HepG2 (cell line): ENCODE measurements around the gene CDK17. TPM values are rescaled to one million over a fixed set of nuclear protein-coding genes. Genes with fewer than 3 reads are reported as not detected.

Experiments
- CHD4 ChIP-seq: fragments of 200-600 bp; sonication (generic); IDR thresholded peaks from 2 replicates; pipeline ENCODE4 v1.7.0; 2017; ENCODE audit warnings: mild to moderate bottlenecking, low read length, borderline replicate concordance
- EED ChIP-seq: sonication (generic); formaldehyde crosslinking; IDR thresholded peaks from 2 replicates; pipeline ENCODE4 v1.5.0; 2020; ENCODE audit warnings: mild to moderate bottlenecking, missing genetic modification reagents
- ELF3 ChIP-seq: IDR thresholded peaks from 2 replicates; pipeline ENCODE4 v1.6.1; 2016; ENCODE audit warnings: missing genetic modification reagents, missing compliant biosample characterization
- KDM1A ChIP-seq: IDR thresholded peaks from 2 replicates; pipeline ENCODE4 v1.6.1; 2016; ENCODE audit warnings: missing compliant biosample characterization
- NFATC3 ChIP-seq: sonication (generic); formaldehyde crosslinking; IDR thresholded peaks from 2 replicates; pipeline ENCODE4 v1.5.1; 2020; ENCODE audit warnings: mild to moderate bottlenecking, missing genetic modification reagents
- NFRKB ChIP-seq: fragments of 450-650 bp; IDR thresholded peaks from 2 replicates; pipeline ENCODE4 v1.6.1; 2017
- NRL ChIP-seq: sonication (generic); formaldehyde crosslinking; IDR thresholded peaks from 2 replicates; pipeline ENCODE4 v1.5.0; 2020; ENCODE audit warnings: missing genetic modification reagents, mild to moderate bottlenecking, moderate library complexity, borderline replicate concordance
- PHF21A ChIP-seq: sonication (generic); formaldehyde crosslinking; IDR thresholded peaks from 2 replicates; pipeline ENCODE4 v1.5.0; 2020; ENCODE audit warnings: mild to moderate bottlenecking, missing genetic modification reagents
- POGZ ChIP-seq: sonication (generic); formaldehyde crosslinking; IDR thresholded peaks from 2 replicates; pipeline ENCODE4 v1.4.0; 2020; ENCODE audit warnings: mild to moderate bottlenecking, missing genetic modification reagents
- SCMH1 ChIP-seq: sonication (generic); formaldehyde crosslinking; IDR thresholded peaks from 2 replicates; pipeline ENCODE4 v1.9.0; 2021; ENCODE audit warnings: missing genetic modification reagents, mild to moderate bottlenecking, borderline replicate concordance
- SIN3A ChIP-seq: IDR thresholded peaks from 2 replicates; pipeline ENCODE4 v1.6.1; 2011; ENCODE audit warnings: low read depth, mild to moderate bottlenecking, control low read depth, low read length, borderline replicate concordance
- SMAD3 ChIP-seq: sonication (generic); formaldehyde crosslinking; IDR thresholded peaks from 2 replicates; pipeline ENCODE4 v1.4.0; 2020; ENCODE audit warnings: missing genetic modification reagents
- SNAPC2 ChIP-seq: sonication (generic); formaldehyde crosslinking; IDR thresholded peaks from 2 replicates; pipeline ENCODE4 v1.8.1; 2022; ENCODE audit warnings: mild to moderate bottlenecking, missing genetic modification reagents
- ZBTB8A ChIP-seq: sonication (generic); formaldehyde crosslinking; IDR thresholded peaks from 2 replicates; pipeline ENCODE4 v1.4.0; 2020; ENCODE audit warnings: mild to moderate bottlenecking, low read depth, missing genetic modification reagents, borderline replicate concordance
- ZFY ChIP-seq: sonication (generic); formaldehyde crosslinking; IDR thresholded peaks from 2 replicates; pipeline ENCODE4 v1.4.0; 2020; ENCODE audit warnings: missing genetic modification reagents
- ZNF33B ChIP-seq: sonication (generic); formaldehyde crosslinking; IDR thresholded peaks from 2 replicates; pipeline ENCODE4 v1.5.1; 2020; ENCODE audit warnings: mild to moderate bottlenecking, missing genetic modification reagents
- ZNF382 ChIP-seq: sonication (generic); formaldehyde crosslinking; IDR thresholded peaks from 2 replicates; pipeline ENCODE4 v1.5.0; 2020; ENCODE audit warnings: missing genetic modification reagents, mild to moderate bottlenecking, borderline replicate concordance
- ZNF574 ChIP-seq: sonication (generic); formaldehyde crosslinking; IDR thresholded peaks from 2 replicates; pipeline ENCODE4 v1.4.0; 2020; ENCODE audit warnings: missing genetic modification reagents
- ZNF660 ChIP-seq: sonication (generic); formaldehyde crosslinking; IDR thresholded peaks from 2 replicates; pipeline ENCODE4 v1.5.1; 2020; ENCODE audit warnings: mild to moderate bottlenecking, low read depth, missing genetic modification reagents, borderline replicate concordance
- ZNF703 ChIP-seq: sonication (generic); formaldehyde crosslinking; IDR thresholded peaks from 2 replicates; pipeline ENCODE4 v1.5.1; 2020; ENCODE audit warnings: missing genetic modification reagents, mild to moderate bottlenecking, moderate library complexity, borderline replicate concordance
- ZNF746 ChIP-seq: sonication (generic); formaldehyde crosslinking; IDR thresholded peaks from 2 replicates; pipeline ENCODE4 v1.8.0; 2022; ENCODE audit warnings: mild to moderate bottlenecking, missing genetic modification reagents
- ZNF782 ChIP-seq: sonication (generic); formaldehyde crosslinking; IDR thresholded peaks from 2 replicates; pipeline ENCODE4 v1.4.0; 2020; ENCODE audit warnings: missing genetic modification reagents, mild to moderate bottlenecking, borderline replicate concordance
- ZNF879 ChIP-seq: sonication (generic); formaldehyde crosslinking; IDR thresholded peaks from 2 replicates; pipeline ENCODE4 v1.8.1; 2023; ENCODE audit warnings: missing genetic modification reagents
- polyA plus RNA-seq, 8 experiments: library from polyadenylated mRNA; depleted of rRNA in 3 of 8; stranded (reverse) in 7 of 8; unstranded in 1 of 8; fragments of >200 nt; fragmentation: Illumina TruSeq in 4 of 8; extraction: Trizol in 4 of 8; gene quantifications; 2 replicates each; pipeline versions ENCODE4 v1.2.1 to v1.2.3, GENCODE V29; 2011 to 2016; ENCODE audit warnings: low read depth in 4 of 8, missing spikeins in 1 of 8, mixed read lengths in 1 of 8; ENCODE audit not compliant: insufficient read depth in 1 of 8
- total RNA-seq, 5 experiments: library from RNA; depleted of rRNA; stranded (reverse); fragments of >200 nt; fragmentation: Illumina TruSeq; extraction: Trizol; gene quantifications; 2 replicates each; pipeline ENCODE4 v1.2.3, GENCODE V29; 2016; ENCODE audit warnings: low read depth in 1 of 5
- TF ChIP-seq, protein P1 (sequence below): sonication (generic); formaldehyde crosslinking; IDR thresholded peaks from 2 replicates; pipeline ENCODE4 v1.5.0; 2020; ENCODE audit warnings: missing genetic modification reagents
- TF ChIP-seq, protein P2 (sequence below): sonication (generic); formaldehyde crosslinking; IDR thresholded peaks from 2 replicates; pipeline ENCODE4 v1.8.0; 2022; ENCODE audit warnings: missing genetic modification reagents, mild to moderate bottlenecking, inconsistent platforms, borderline replicate concordance
- TF ChIP-seq, protein P3 (sequence below): sonication (generic); formaldehyde crosslinking; conservative IDR thresholded peaks from 2 replicates; pipeline ENCODE4 v1.8.0; 2022; ENCODE audit warnings: mild to moderate bottlenecking, moderate library complexity, missing genetic modification reagents

CDK17 gene
- total and polyA plus RNA-seq, 2 of the 13 experiments (the other 11 are each of a cell fraction or from before 2014, with no cell fraction given): 9.9 to 22.3 TPM

- TF ChIP-seq, protein P1, sequence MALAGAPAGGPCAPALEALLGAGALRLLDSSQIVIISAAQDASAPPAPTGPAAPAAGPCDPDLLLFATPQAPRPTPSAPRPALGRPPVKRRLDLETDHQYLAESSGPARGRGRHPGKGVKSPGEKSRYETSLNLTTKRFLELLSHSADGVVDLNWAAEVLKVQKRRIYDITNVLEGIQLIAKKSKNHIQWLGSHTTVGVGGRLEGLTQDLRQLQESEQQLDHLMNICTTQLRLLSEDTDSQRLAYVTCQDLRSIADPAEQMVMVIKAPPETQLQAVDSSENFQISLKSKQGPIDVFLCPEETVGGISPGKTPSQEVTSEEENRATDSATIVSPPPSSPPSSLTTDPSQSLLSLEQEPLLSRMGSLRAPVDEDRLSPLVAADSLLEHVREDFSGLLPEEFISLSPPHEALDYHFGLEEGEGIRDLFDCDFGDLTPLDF (CRISPR knock-in tag): no peak
- TF ChIP-seq EED (no peak), PHF21A (CRISPR knock-in tag) (no peak), SIN3A (no peak), SCMH1 (CRISPR knock-in tag) (no peak), ZNF33B (CRISPR knock-in tag) (no peak), ZNF782 (no peak; the same call in 1 of the 2 replicates), SMAD3 (CRISPR knock-in tag) (no peak), POGZ (CRISPR knock-in tag) (no peak), NFATC3 (CRISPR knock-in tag) (no peak), ELF3 (CRISPR knock-in tag) (no peak), CHD4 (no peak), ZNF382 (CRISPR knock-in tag) (no peak), ZNF574 (CRISPR knock-in tag) (no peak), KDM1A (CRISPR knock-in tag) (no peak), SNAPC2 (no peak), ZNF879 (CRISPR knock-in tag) (0 out of 2 replicates have a peak, but pooled peaks have one; percentile 24), ZNF660 (CRISPR knock-in tag) (no peak), ZFY (CRISPR knock-in tag) (no peak), ZNF703 (CRISPR knock-in tag) (no peak), NFRKB (no peak), ZBTB8A (no peak), NRL (CRISPR knock-in tag) (no peak), ZNF746 (CRISPR knock-in tag) (no peak)
- TF ChIP-seq, protein P2, sequence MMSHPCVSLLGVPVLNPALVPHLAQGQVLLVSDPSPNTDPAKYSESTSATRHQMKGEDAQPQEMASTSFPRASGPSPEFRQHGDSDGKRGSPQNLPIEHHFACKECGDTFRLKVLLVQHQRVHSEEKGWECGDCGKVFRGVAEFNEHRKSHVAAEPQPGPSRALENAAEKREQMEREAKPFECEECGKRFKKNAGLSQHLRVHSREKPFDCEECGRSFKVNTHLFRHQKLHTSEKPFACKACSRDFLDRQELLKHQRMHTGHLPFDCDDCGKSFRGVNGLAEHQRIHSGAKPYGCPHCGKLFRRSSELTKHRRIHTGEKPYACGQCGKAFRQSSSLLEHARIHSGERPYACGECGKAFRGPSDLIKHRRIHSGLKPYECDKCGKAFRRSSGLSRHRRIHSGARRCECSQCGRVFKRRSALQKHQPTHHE: no peak
- TF ChIP-seq, protein P3, sequence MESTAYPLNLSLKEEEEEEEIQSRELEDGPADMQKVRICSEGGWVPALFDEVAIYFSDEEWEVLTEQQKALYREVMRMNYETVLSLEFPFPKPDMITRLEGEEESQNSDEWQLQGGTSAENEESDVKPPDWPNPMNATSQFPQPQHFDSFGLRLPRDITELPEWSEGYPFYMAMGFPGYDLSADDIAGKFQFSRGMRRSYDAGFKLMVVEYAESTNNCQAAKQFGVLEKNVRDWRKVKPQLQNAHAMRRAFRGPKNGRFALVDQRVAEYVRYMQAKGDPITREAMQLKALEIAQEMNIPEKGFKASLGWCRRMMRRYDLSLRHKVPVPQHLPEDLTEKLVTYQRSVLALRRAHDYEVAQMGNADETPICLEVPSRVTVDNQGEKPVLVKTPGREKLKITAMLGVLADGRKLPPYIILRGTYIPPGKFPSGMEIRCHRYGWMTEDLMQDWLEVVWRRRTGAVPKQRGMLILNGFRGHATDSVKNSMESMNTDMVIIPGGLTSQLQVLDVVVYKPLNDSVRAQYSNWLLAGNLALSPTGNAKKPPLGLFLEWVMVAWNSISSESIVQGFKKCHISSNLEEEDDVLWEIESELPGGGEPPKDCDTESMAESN (CRISPR knock-in tag): no peak
These were observed 414 bp upstream of the CDK17 start (continued) for GRCh38 chr12:96400631-96401075.
